GM20000 (cell line): ENCODE measurements around the gene EMC10.
"Not testable (repeated sequence)": the region's sequence is repeated elsewhere in the genome, so short reads cannot be mapped to it uniquely, and the experiment has no call there.

Source experiments
- DNase-seq: peaks from one replicate; pipeline ENCODE4 v3.0.0; 2012; ENCODE audit warnings: low spot score
- CTCF ChIP-seq: IDR thresholded peaks from 2 replicates; pipeline ENCODE4 v1.5.1; 2012; ENCODE audit warnings: mild to moderate bottlenecking, control low read depth; ENCODE audit errors: extremely low read depth, missing control alignments

Gene EMC10

GRCh38 chr19:50518091-50519005 is 42.0 kb downstream of the EMC10 start:
- DNase-seq = no peak
- no peak for TF ChIP-seq CTCF

- TF ChIP-seq CTCF = no peak
Observed at GRCh38 chr19:50519006-50519575, 42.8 kb downstream of the EMC10 start.

GRCh38 chr19:50520822-50521465 is 44.6 kb downstream of the EMC10 start:
- TF ChIP-seq CTCF = no peak
- DNase-seq = no peak

More at GRCh38 chr19:50519006-50519575, 42.8 kb downstream of the EMC10 start:
- no peak for DNase-seq

GRCh38 chr19:50522881-50523280 is 46.6 kb downstream of the EMC10 start:
- TF ChIP-seq CTCF = no peak
- no peak for DNase-seq

- not testable (repeated sequence) for DNase-seq
Observed at GRCh38 chr19:50528052-50528451, 51.7 kb downstream of the EMC10 start.

GRCh38 chr19:50531171-50531612 is 54.9 kb downstream of the EMC10 start:
- no peak for DNase-seq
- TF ChIP-seq CTCF = no peak

GRCh38 chr19:50532952-50533351 is 56.6 kb downstream of the EMC10 start:
- TF ChIP-seq CTCF = no peak
- no peak for DNase-seq
